ENCODE results near the gene SLITRK3.

GRCh38 chr3:165148876-165149441 lies 47.2 kb downstream of the SLITRK3 start:
- no peak for TF ChIP-seq HOXB13 (CRISPR knock-in tag; IDR thresholded peaks at IDR 0.05; ENCODE audit: low read depth)
- TF ChIP-seq, protein P1, sequence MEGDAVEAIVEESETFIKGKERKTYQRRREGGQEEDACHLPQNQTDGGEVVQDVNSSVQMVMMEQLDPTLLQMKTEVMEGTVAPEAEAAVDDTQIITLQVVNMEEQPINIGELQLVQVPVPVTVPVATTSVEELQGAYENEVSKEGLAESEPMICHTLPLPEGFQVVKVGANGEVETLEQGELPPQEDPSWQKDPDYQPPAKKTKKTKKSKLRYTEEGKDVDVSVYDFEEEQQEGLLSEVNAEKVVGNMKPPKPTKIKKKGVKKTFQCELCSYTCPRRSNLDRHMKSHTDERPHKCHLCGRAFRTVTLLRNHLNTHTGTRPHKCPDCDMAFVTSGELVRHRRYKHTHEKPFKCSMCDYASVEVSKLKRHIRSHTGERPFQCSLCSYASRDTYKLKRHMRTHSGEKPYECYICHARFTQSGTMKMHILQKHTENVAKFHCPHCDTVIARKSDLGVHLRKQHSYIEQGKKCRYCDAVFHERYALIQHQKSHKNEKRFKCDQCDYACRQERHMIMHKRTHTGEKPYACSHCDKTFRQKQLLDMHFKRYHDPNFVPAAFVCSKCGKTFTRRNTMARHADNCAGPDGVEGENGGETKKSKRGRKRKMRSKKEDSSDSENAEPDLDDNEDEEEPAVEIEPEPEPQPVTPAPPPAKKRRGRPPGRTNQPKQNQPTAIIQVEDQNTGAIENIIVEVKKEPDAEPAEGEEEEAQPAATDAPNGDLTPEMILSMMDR (IDR thresholded peaks at IDR 0.05), result no peak
- TF ChIP-seq HMGXB4 (CRISPR knock-in tag; IDR thresholded peaks at IDR 0.05; ENCODE audit: borderline replicate concordance), result no peak
- no peak for TF ChIP-seq CHD2 (IDR thresholded peaks at IDR 0.05; ENCODE audit: low read length, partially characterized antibody)
- TF ChIP-seq EHF (CRISPR knock-in tag; IDR thresholded peaks at IDR 0.05), result no peak
- no peak for TF ChIP-seq CBX8 (IDR thresholded peaks at IDR 0.05)
- no peak for TF ChIP-seq POLR2A (IDR thresholded peaks at IDR 0.05; ENCODE audit: low read length)
